Panc1 (cell line): ENCODE results near the gene OR51I2. TPM values are rescaled to one million over a fixed set of nuclear protein-coding genes. Genes with fewer than 3 reads are reported as not detected.

Experiments
- ATAC-seq: fragments of 200-7000 bp; cut with Tn5 transposase; 2 replicates; pipeline ENCODE4 v1.9.1; 2020; ENCODE audit warnings: mild to moderate bottlenecking, moderate library complexity
- BruUV-seq: library from RNA; stranded (reverse); fragments of 400-500 nt; replicated peaks from 2 replicates; lab custom pipeline; 2021; lab: Mats Ljungman, UMichigan
- CTCF ChIA-PET: fragments of 300-600 bp; sonication (Branson Sonifier 250); formaldehyde crosslinking; loops from one replicate; lab custom pipeline; 2022; ENCODE audit warnings: antibody characterized with exemption; lab: Charles Lee
- POLR2A ChIA-PET: fragments of 300-600 bp; sonication (Branson Sonifier 250); formaldehyde crosslinking; loops from one replicate; lab custom pipeline; 2022; ENCODE audit warnings: antibody characterized with exemption; lab: Charles Lee
- DNase-seq: peaks from one replicate; pipeline ENCODE4 v3.0.0-alpha.2; 2010; ENCODE audit warnings: low read depth, low spot score
- H3K27ac ChIP-seq: 2 replicates; pipeline ENCODE4 v1.5.1; 2011; ENCODE audit warnings: mild to moderate bottlenecking, low read length, inconsistent platforms
- H3K27me3 ChIP-seq: fragments of 200-500 bp; sonication (Bioruptor generic); 2 replicates; pipeline ENCODE4 v1.6.0; 2014; ENCODE audit warnings: low read length, inconsistent platforms; ENCODE audit not compliant: control insufficient read depth, insufficient read depth
- H3K36me3 ChIP-seq: fragments of 200-500 bp; sonication (Bioruptor generic); 2 replicates; pipeline ENCODE4 v1.5.1; 2014; ENCODE audit warnings: inconsistent platforms, mild to moderate bottlenecking, low read length, moderate library complexity; ENCODE audit not compliant: control insufficient read depth, insufficient read depth
- H3K4me1 ChIP-seq: 2 replicates; pipeline ENCODE4 v1.5.1; 2011; ENCODE audit warnings: inconsistent platforms, mild to moderate bottlenecking, low read length, moderate library complexity; ENCODE audit not compliant: control insufficient read depth, insufficient read depth
- H3K4me3 ChIP-seq, 2 experiments: 2 replicates each; pipeline ENCODE4 v1.5.1; 2011 to 2012; ENCODE audit warnings: low read depth in 2 of 2, low read length in 2 of 2, mild to moderate bottlenecking in 2 of 2, inconsistent platforms in 1 of 2, moderate library complexity in 1 of 2
- H3K9me3 ChIP-seq: fragments of 200-500 bp; sonication (Bioruptor generic); 2 replicates; pipeline ENCODE4 v1.5.1; 2014; ENCODE audit warnings: low read depth, mild to moderate bottlenecking, inconsistent platforms, low read length, moderate library complexity; ENCODE audit not compliant: control insufficient read depth, insufficient read depth
- CTCF ChIP-seq: fragments of 450-650 bp; IDR thresholded peaks from 2 replicates; pipeline ENCODE4 v1.5.1; 2017; ENCODE audit warnings: mild to moderate bottlenecking
- POLR2AphosphoS5 ChIP-seq: IDR thresholded peaks from 2 replicates; pipeline ENCODE4 v1.6.1; 2012; ENCODE audit warnings: mild to moderate bottlenecking, low read depth, low read length, moderate library complexity
- SIN3A ChIP-seq: IDR thresholded peaks from 2 replicates; pipeline ENCODE4 v1.6.1; 2012; ENCODE audit warnings: low read depth, mild to moderate bottlenecking, low read length, moderate library complexity, borderline replicate concordance; ENCODE audit not compliant: insufficient read depth
- TCF7L2 ChIP-seq: IDR thresholded peaks from 2 replicates; pipeline ENCODE4 v1.6.1; 2011; ENCODE audit warnings: mild to moderate bottlenecking, low read depth, low read length, inconsistent platforms
- in situ Hi-C: cut with HindIII; loops from 2 replicates; pipeline ENCODE4 v1.10.0; 2016; ENCODE audit warnings: low sequenced_read_pairs, low pct_unique_long_range_greater_than_20kb
- intact Hi-C: fragments of 100-400 bp; cut with micrococcal nuclease; formaldehyde crosslinking; loops from one replicate; pipeline ENCODE4 v1.10.0; 2022; ENCODE audit not compliant: unreplicated experiment
- total RNA-seq: library from RNA; stranded (reverse); gene quantifications from one replicate; pipeline ENCODE4 v1.2.1, GENCODE V29; 2021; ENCODE audit not compliant: unreplicated experiment
- TF ChIP-seq, protein P1 (sequence below), 2 experiments: IDR thresholded peaks; 2 replicates each; pipeline ENCODE4 v1.6.1; 2011 to 2012; ENCODE audit warnings: low read depth in 2 of 2, control low read depth in 1 of 2, low read length in 1 of 2, mild to moderate bottlenecking in 1 of 2, moderate library complexity in 1 of 2; ENCODE audit not compliant: insufficient read depth in 1 of 2

Gene OR51I2
- total RNA-seq, 1 experiment from 2014 or later: not detected

DNA sequence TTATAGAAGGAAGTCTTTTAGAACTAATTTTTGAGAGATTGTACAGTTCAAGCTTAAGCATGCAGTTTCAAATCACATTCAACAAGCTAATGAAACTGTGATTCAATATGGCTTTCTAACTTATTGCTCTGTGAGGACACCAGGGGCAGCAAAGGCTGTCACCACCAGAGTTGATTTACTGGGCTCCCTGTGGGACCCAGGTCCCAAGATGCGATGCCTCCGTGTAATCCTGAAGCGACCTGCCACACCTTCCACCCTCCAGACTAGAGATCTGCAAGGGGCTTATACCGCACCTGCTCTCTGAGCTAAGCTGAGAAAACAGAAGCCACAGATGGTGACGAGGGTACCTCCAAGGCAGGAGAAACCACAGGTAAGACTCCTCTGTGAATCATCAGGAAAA is 28.1 kb upstream of the OR51I2 start:
- ATAC-seq: no peak
- ChIA-PET CTCF (no interaction called here), POLR2A (interaction anchor here (0.7 kb wide), 1 partner anchor 14 kb away, joined by 3 read pairs; no protein-coding TSS in a partner anchor)
- Histone ChIP-seq H3K4me1 (no peaks in the 10 kb centered on the region), H3K9me3 (no peaks in the 10 kb centered on the region), H3K27me3 (peaks cover 4% of the 10 kb centered on the region; the same call in 1 of the 2 replicates), H3K36me3 (no peaks in the 10 kb centered on the region), H3K4me3 (no peak overlapping the region), H3K27ac (no peak overlapping the region)
- DNase-seq: no peak
- TF ChIP-seq, protein P1, sequence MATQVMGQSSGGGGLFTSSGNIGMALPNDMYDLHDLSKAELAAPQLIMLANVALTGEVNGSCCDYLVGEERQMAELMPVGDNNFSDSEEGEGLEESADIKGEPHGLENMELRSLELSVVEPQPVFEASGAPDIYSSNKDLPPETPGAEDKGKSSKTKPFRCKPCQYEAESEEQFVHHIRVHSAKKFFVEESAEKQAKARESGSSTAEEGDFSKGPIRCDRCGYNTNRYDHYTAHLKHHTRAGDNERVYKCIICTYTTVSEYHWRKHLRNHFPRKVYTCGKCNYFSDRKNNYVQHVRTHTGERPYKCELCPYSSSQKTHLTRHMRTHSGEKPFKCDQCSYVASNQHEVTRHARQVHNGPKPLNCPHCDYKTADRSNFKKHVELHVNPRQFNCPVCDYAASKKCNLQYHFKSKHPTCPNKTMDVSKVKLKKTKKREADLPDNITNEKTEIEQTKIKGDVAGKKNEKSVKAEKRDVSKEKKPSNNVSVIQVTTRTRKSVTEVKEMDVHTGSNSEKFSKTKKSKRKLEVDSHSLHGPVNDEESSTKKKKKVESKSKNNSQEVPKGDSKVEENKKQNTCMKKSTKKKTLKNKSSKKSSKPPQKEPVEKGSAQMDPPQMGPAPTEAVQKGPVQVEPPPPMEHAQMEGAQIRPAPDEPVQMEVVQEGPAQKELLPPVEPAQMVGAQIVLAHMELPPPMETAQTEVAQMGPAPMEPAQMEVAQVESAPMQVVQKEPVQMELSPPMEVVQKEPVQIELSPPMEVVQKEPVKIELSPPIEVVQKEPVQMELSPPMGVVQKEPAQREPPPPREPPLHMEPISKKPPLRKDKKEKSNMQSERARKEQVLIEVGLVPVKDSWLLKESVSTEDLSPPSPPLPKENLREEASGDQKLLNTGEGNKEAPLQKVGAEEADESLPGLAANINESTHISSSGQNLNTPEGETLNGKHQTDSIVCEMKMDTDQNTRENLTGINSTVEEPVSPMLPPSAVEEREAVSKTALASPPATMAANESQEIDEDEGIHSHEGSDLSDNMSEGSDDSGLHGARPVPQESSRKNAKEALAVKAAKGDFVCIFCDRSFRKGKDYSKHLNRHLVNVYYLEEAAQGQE (IDR thresholded peaks at IDR 0.05; ENCODE audit: insufficient read depth in 1 of 2, low read depth in 2 of 2, low read length in 1 of 2): no peak
- TF ChIP-seq TCF7L2 (no peak), SIN3A (no peak), POLR2AphosphoS5 (no peak), CTCF (no peak)
- intact Hi-C loops: no loop called here
- no TSS peak for BruUV-seq
- in situ Hi-C loops: no loop called here

- no TSS peak for BruUV-seq
- TF ChIP-seq SIN3A (no peak), CTCF (no peak), POLR2AphosphoS5 (no peak), TCF7L2 (no peak)
- TF ChIP-seq, protein P1 (IDR thresholded peaks at IDR 0.05; ENCODE audit: insufficient read depth in 1 of 2, low read depth in 2 of 2, low read length in 1 of 2): no peak
- H3K4me3 ChIP-seq: no peak within 1 kb of the TSS
- H3K27me3 ChIP-seq: peaks cover 4% of the 10 kb centered on the region; the same call in 1 of the 2 replicates
- intact Hi-C loops (no loop called here), in situ Hi-C loops (no loop called here)
- no peak for ATAC-seq
- H3K36me3 ChIP-seq: no peaks in the 10 kb centered on the region
- ChIA-PET POLR2A (no interaction called here), CTCF (no interaction called here)
- H3K4me1 ChIP-seq: no peaks in the 10 kb centered on the region
- no peak for DNase-seq
- H3K27ac ChIP-seq: no peak within 1 kb of the TSS
- H3K9me3 ChIP-seq: no peaks in the 10 kb centered on the region
Observed at GRCh38 chr11:5421811-5422210, 27.3 kb upstream of the OR51I2 start, which contains the start of gene OR51Q1. TSS of gene OR51Q1 (plus strand) at chr11:5422111. CDS start at chr11:5422201, 90 bp downstream.
